K562 (cell line): ENCODE measurements around the gene PLXNB1. TPM values are rescaled to one million over a fixed set of nuclear protein-coding genes. Genes with fewer than 3 reads are reported as not detected.

Experiments
- ATAC-seq: fragments of 200-7000 bp; cut with Tn5 transposase; 3 replicates; pipeline ENCODE4 v1.9.1; 2020; ENCODE audit warnings: moderate library complexity
- BruUV-seq: library from RNA; stranded (reverse); fragments of 400-500 nt; replicated peaks from 2 replicates; lab custom pipeline; 2021; lab: Mats Ljungman, UMichigan
- CTCF ChIA-PET: fragments of 300-600 bp; formaldehyde crosslinking; extraction: SDS; loops from one replicate; lab custom pipeline; 2021; ENCODE audit warnings: low intra/inter-chr PET ratio; lab: Yijun Ruan, JAX
- POLR2A ChIA-PET: fragments of 300-600, 350-650 bp; sonication (Branson Sonifier 250); formaldehyde crosslinking; extraction: SDS; loops from one replicate; lab custom pipeline; 2021; ENCODE audit warnings: antibody characterized with exemption, inconsistent platforms; lab: Yijun Ruan, JAX
- DNase-seq, 4 experiments: peaks; one replicate each; pipeline versions ENCODE4 v3.0.0 to v3.0.0-alpha.2; 2011 to 2018; ENCODE audit warnings: low spot score in 3 of 4, mixed read lengths in 3 of 4; ENCODE audit errors: extremely low read depth in 1 of 4
- FAIRE-seq: peaks from 2 replicates; lab custom pipeline; 2011; peaks lifted over from hg19 to GRCh38; lab: Jason Lieb, UNC
- H2AFZ ChIP-seq: 2 replicates; pipeline ENCODE4 v1.6.0; 2011; ENCODE audit warnings: low read depth, low read length, control low read depth, inconsistent platforms
- H3K27ac ChIP-seq: fragments of 200-600 bp; 3 replicates; pipeline ENCODE4 v1.8.0; 2011; ENCODE audit warnings: low read depth, mild to moderate bottlenecking, control low read depth, inconsistent platforms, low read length, moderate library complexity, mixed read lengths; ENCODE audit errors: extremely low read depth
- H3K27me3 ChIP-seq, 2 experiments: fragments of 300-600 bp in 1 of 2; 2 replicates in 1 of 2; 3 replicates in 1 of 2; pipeline versions ENCODE4 v1.6.0 to v1.8.0; 2011; ENCODE audit warnings: inconsistent platforms in 2 of 2, low read length in 2 of 2, mild to moderate bottlenecking in 1 of 2, mixed read lengths in 1 of 2, moderate library complexity in 1 of 2; ENCODE audit not compliant: control insufficient read depth in 2 of 2, insufficient read depth in 2 of 2
- H3K36me3 ChIP-seq: fragments of 300-600 bp; 3 replicates; pipeline ENCODE4 v1.8.0; 2011; ENCODE audit warnings: mild to moderate bottlenecking, low read length, inconsistent platforms; ENCODE audit not compliant: control insufficient read depth, insufficient read depth
- H3K4me1 ChIP-seq, 2 experiments: fragments of 200-600 bp in 1 of 2; replicated peaks in 1 of 2; 2 replicates in 1 of 2; 3 replicates in 1 of 2; pipeline versions ENCODE4 v1.5.1 to v1.8.0; 2011; ENCODE audit warnings: inconsistent platforms in 2 of 2, low read length in 2 of 2, mild to moderate bottlenecking in 1 of 2, mixed read lengths in 1 of 2, moderate library complexity in 1 of 2; ENCODE audit not compliant: control insufficient read depth in 2 of 2, insufficient read depth in 2 of 2
- H3K4me2 ChIP-seq: 2 replicates; pipeline ENCODE4 v1.6.1; 2011; ENCODE audit warnings: low read length, control low read depth, inconsistent platforms, mixed read lengths; ENCODE audit not compliant: insufficient read depth
- H3K4me3 ChIP-seq: fragments of 200-600 bp; sonication (generic), shearing (Covaris generic); 2 replicates; pipeline ENCODE4 v1.5.1; 2016; ENCODE audit warnings: control low read depth, inconsistent platforms
- H3K79me2 ChIP-seq: fragments of 200-600 bp; 3 replicates; pipeline ENCODE4 v1.8.0; 2011; ENCODE audit warnings: low read length, inconsistent platforms; ENCODE audit not compliant: control insufficient read depth, insufficient read depth
- H3K9ac ChIP-seq, 2 experiments: 2 replicates each; pipeline versions ENCODE4 v1.6.0 to v1.6.1; 2011; ENCODE audit warnings: low read depth in 2 of 2, low read length in 2 of 2, control low read depth in 1 of 2, inconsistent platforms in 1 of 2, mild to moderate bottlenecking in 1 of 2, mixed read lengths in 1 of 2; ENCODE audit not compliant: insufficient read depth in 1 of 2
- H3K9me1 ChIP-seq: one replicate; pipeline ENCODE4 v1.6.0; 2011; ENCODE audit warnings: inconsistent platforms, mild to moderate bottlenecking, low read length, moderate library complexity; ENCODE audit not compliant: control insufficient read depth, insufficient read depth
- H3K9me3 ChIP-seq: replicated peaks from 2 replicates; pipeline ENCODE4 v1.5.1; 2011; ENCODE audit warnings: low read depth, low read length, inconsistent platforms; ENCODE audit not compliant: control insufficient read depth, insufficient read depth
- H4K20me1 ChIP-seq: replicated peaks from 2 replicates; pipeline ENCODE4 v1.6.1; 2011; ENCODE audit warnings: low read length, inconsistent platforms, mixed read lengths; ENCODE audit not compliant: control insufficient read depth, insufficient read depth
- ETV6 ChIP-seq, 3 experiments: fragments of 150-350 bp in 1 of 3; sonication (generic) in 1 of 3; formaldehyde crosslinking in 1 of 3; IDR thresholded peaks; 2 replicates each; pipeline versions ENCODE4 v1.6.1 to v1.8.0; 2014 to 2022; ENCODE audit warnings: borderline replicate concordance in 2 of 3, low read depth in 2 of 3, antibody characterized with exemption in 1 of 3, low read length in 1 of 3, mild to moderate bottlenecking in 1 of 3, missing genetic modification reagents in 1 of 3
- MBD2 ChIP-seq: sonication (generic); IDR thresholded peaks from 2 replicates; pipeline ENCODE4 v1.6.1; 2016; ENCODE audit warnings: low read depth, borderline replicate concordance
- WGBS: fragments of 100-300 bp; shearing (Covaris generic); methylation state at CpG from one replicate; pipeline ENCODE4 v1.1.6; 2016; ENCODE audit warnings: low coverage, mixed read lengths; ENCODE audit not compliant: insufficient coverage; ENCODE audit errors: missing lambda C conversion rate; 5-methylcytosine and 5-hydroxymethylcytosine counted together
- in situ Hi-C: fragments of 300-500 bp; cut with MboI; formaldehyde crosslinking; loops from 4 replicates; pipeline ENCODE4 v1.15.0; 2018; ENCODE audit warnings: inconsistent platforms, mixed read lengths
- intact Hi-C: fragments of 100-400 bp; cut with micrococcal nuclease; formaldehyde crosslinking; loops from 2 replicates; pipeline ENCODE4 v1.14.2; 2022
- polyA plus RNA-seq, 8 experiments: library from polyadenylated mRNA; depleted of rRNA in 4 of 8; stranded (reverse) in 5 of 8; unstranded in 3 of 8; fragments of >200 nt; fragmentation: Nextera tagmentation in 2 of 8; fragmentation: Illumina TruSeq in 1 of 8; extraction: Ambion mirVana in 2 of 8; extraction: Trizol in 1 of 8; gene quantifications; 2 replicates each; pipeline versions ENCODE4 v1.2.1 to v1.2.3, GENCODE V29; 2011 to 2014; ENCODE audit warnings: inconsistent platforms in 1 of 8, missing spikeins in 1 of 8
- total RNA-seq, 7 experiments: library from RNA; depleted of rRNA in 6 of 7; stranded (reverse); fragments of >200 nt in 6 of 7; fragmentation: Illumina TruSeq in 2 of 7; extraction: Trizol in 2 of 7; gene quantifications; 2 replicates each; pipeline versions ENCODE4 v1.2.1 to v1.2.3, GENCODE V29; 2011 to 2021; ENCODE audit warnings: low replicate concordance in 1 of 7

Gene PLXNB1
- total and polyA plus RNA-seq, 9 of the 15 experiments (the other 6 are each of a cell fraction or from before 2014, with no cell fraction given): 0.17 to 17.4 (median 6.0) TPM

GRCh38 chr3:48409291-48410201, 20.3 kb downstream of the PLXNB1 start:
- no TSS peak for BruUV-seq
- Histone ChIP-seq H3K9ac (no peak overlapping the region), H3K79me2 (no peaks in the 10 kb centered on the region), H3K9me1 (no peaks in the 10 kb centered on the region), H3K4me2 (no peak overlapping the region), H3K36me3 (no peaks in the 10 kb centered on the region), H3K9me3 (no peaks in the 10 kb centered on the region), H3K4me3 (no peak overlapping the region), H3K27ac (no peak overlapping the region), H2AFZ (no peak overlapping the region), H4K20me1 (0 out of 2 replicates have a peak, but pooled peaks cover 6% of the 10 kb centered on the region), H3K27me3 (no peaks in the 10 kb centered on the region), H3K4me1 (0 out of 5 replicates have a peak, but pooled peaks cover 0 to 6% of the 10 kb centered on the region in 2 experiments)
- POLR2A ChIA-PET: interaction anchor here (1.5 kb wide), 1 partner anchor 27 kb away, joined by 3 read pairs; no protein-coding TSS in a partner anchor
- in situ Hi-C loops (no loop called here), intact Hi-C loops (loop anchor here (10.0 kb wide), 2 partner anchors 95 to 215 kb away; partner anchors contain the start of gene SHISA5)
- ATAC-seq (no peak), FAIRE-seq (no peak), DNase-seq (no peak)
- TF ChIP-seq MBD2 (no peak), ETV6 (IDR thresholded peaks at IDR 0.05; ENCODE audit: borderline replicate concordance in 1 of 2, low read depth in 2 of 2, low read length in 1 of 2) (no peak), ETV6 (CRISPR knock-in tag; IDR thresholded peaks at IDR 0.05; ENCODE audit: borderline replicate concordance) (no peak)
- 70% methylated on average over 6 of the region's 31 CpGs for WGBS
- CTCF ChIA-PET: no interaction called here
